Liver (tissue), 9 donors: ENCODE results near the gene BPIFB1. TPM values are rescaled to one million over a fixed set of nuclear protein-coding genes. Genes with fewer than 3 reads are reported as not detected.

Source experiments
- DNase-seq: peaks from one replicate; pipeline ENCODE4 v3.0.0-alpha.2; 2017; ENCODE audit warnings: low spot score
- H3K27ac ChIP-seq, 2 donors: one replicate each; pipeline ENCODE4 v1.7.0; 2013; ENCODE audit warnings: inconsistent platforms in 2 of 2, low read length in 2 of 2, control low read depth in 1 of 2, low read depth in 1 of 2, mild to moderate bottlenecking in 1 of 2
- H3K27me3 ChIP-seq, 4 donors: one replicate each; pipeline versions ENCODE4 v1.6.1 to v1.7.0; 2013; ENCODE audit warnings: low read length in 3 of 4, inconsistent platforms in 1 of 4, mild to moderate bottlenecking in 1 of 4, moderate library complexity in 1 of 4; ENCODE audit not compliant: control insufficient read depth in 4 of 4, insufficient read depth in 4 of 4
- H3K36me3 ChIP-seq, 4 donors: one replicate each; pipeline versions ENCODE4 v1.6.1 to v1.7.0; 2013; ENCODE audit warnings: low read length in 3 of 4, mild to moderate bottlenecking in 3 of 4, low read depth in 1 of 4, moderate library complexity in 1 of 4; ENCODE audit not compliant: control insufficient read depth in 4 of 4, insufficient read depth in 3 of 4
- H3K4me1 ChIP-seq, 4 donors: one replicate each; pipeline versions ENCODE4 v1.6.1 to v1.7.0; 2013; ENCODE audit warnings: low read length in 3 of 4, mild to moderate bottlenecking in 3 of 4, moderate library complexity in 1 of 4; ENCODE audit not compliant: control insufficient read depth in 4 of 4, insufficient read depth in 4 of 4
- H3K4me3 ChIP-seq, 3 donors: one replicate each; pipeline versions ENCODE4 v1.6.1 to v1.7.0; 2013; ENCODE audit warnings: low read length in 3 of 3, control low read depth in 1 of 3, low read depth in 1 of 3, mild to moderate bottlenecking in 1 of 3
- H3K9ac ChIP-seq, 2 donors: one replicate each; pipeline ENCODE4 v1.7.0; 2013; ENCODE audit warnings: low read length in 2 of 2, mild to moderate bottlenecking in 2 of 2, moderate library complexity in 2 of 2, control low read depth in 1 of 2, low read depth in 1 of 2
- H3K9me3 ChIP-seq, 4 donors: one replicate each; pipeline versions ENCODE4 v1.6.1 to v1.7.0; 2013; ENCODE audit warnings: low read length in 3 of 4; ENCODE audit not compliant: control insufficient read depth in 4 of 4
- EGR1 ChIP-seq, 2 donors: IDR thresholded peaks; 2 replicates each; pipeline ENCODE4 v1.6.1; 2016 to 2018; ENCODE audit warnings: antibody characterized with exemption in 2 of 2, low read depth in 2 of 2
- FOXA1 ChIP-seq: IDR thresholded peaks from 2 replicates; pipeline ENCODE4 v1.6.1; 2016; ENCODE audit warnings: antibody characterized with exemption
- FOXA2 ChIP-seq: IDR thresholded peaks from 2 replicates; pipeline ENCODE4 v1.6.1; 2016; ENCODE audit warnings: antibody characterized with exemption
- GABPA ChIP-seq, 2 donors: IDR thresholded peaks in 1 of 2; conservative IDR thresholded peaks in 1 of 2; 2 replicates each; pipeline ENCODE4 v1.6.1; 2016; ENCODE audit warnings: antibody characterized with exemption in 2 of 2, mild to moderate bottlenecking in 1 of 2, moderate library complexity in 1 of 2
- HNF4G ChIP-seq: IDR thresholded peaks from 2 replicates; pipeline ENCODE4 v1.6.1; 2016; ENCODE audit warnings: antibody characterized with exemption
- JUND ChIP-seq, 2 donors: IDR thresholded peaks; 2 replicates each; pipeline ENCODE4 v1.6.1; 2016; ENCODE audit warnings: antibody characterized with exemption in 2 of 2
- MAX ChIP-seq: IDR thresholded peaks from 2 replicates; pipeline ENCODE4 v1.6.1; 2016; ENCODE audit warnings: antibody characterized with exemption
- NR2F2 ChIP-seq: IDR thresholded peaks from 2 replicates; pipeline ENCODE4 v1.6.1; 2016; ENCODE audit warnings: antibody characterized with exemption
- RAD21 ChIP-seq, 2 donors: IDR thresholded peaks; 2 replicates each; pipeline ENCODE4 v1.6.1; 2016; ENCODE audit warnings: antibody characterized with exemption in 2 of 2, mild to moderate bottlenecking in 2 of 2
- RXRA ChIP-seq, 2 donors: IDR thresholded peaks; 2 replicates each; pipeline ENCODE4 v1.6.1; 2017 to 2018; ENCODE audit warnings: antibody characterized with exemption in 2 of 2, mild to moderate bottlenecking in 1 of 2
- TAF1 ChIP-seq: conservative IDR thresholded peaks from 2 replicates; pipeline ENCODE4 v1.6.1; 2016; ENCODE audit warnings: antibody characterized with exemption, mild to moderate bottlenecking
- YY1 ChIP-seq: IDR thresholded peaks from 2 replicates; pipeline ENCODE4 v1.6.1; 2016; ENCODE audit warnings: antibody characterized with exemption, mild to moderate bottlenecking
- WGBS: extraction: QIAGEN DNeasy Blood & Tissue Kit; methylation state at CpG from one replicate; pipeline ENCODE4 v1.1.7; 2013; 5-methylcytosine and 5-hydroxymethylcytosine counted together
- polyA plus RNA-seq, 2 donors: library from polyadenylated mRNA; stranded (reverse) in 1 of 2; unstranded in 1 of 2; fragments of 200-250 nt in 1 of 2; fragments of >200 nt in 1 of 2; fragmentation: Nextera tagmentation in 1 of 2; extraction: Ambion mirVana in 1 of 2; gene quantifications; one replicate each; pipeline versions ENCODE4 v1.2.1 to v1.2.3, GENCODE V29; 2013 to 2015
- total RNA-seq, 2 donors: library from RNA; depleted of rRNA; stranded (reverse); fragments of >200 nt; gene quantifications; one replicate each; pipeline ENCODE4 v1.2.3, GENCODE V29; 2014
- TF ChIP-seq, protein P1 (sequence below): IDR thresholded peaks from 2 replicates; pipeline ENCODE4 v1.6.1; 2016; ENCODE audit warnings: antibody characterized with exemption
- TF ChIP-seq, protein P2 (sequence below): IDR thresholded peaks from 2 replicates; pipeline ENCODE4 v1.6.1; 2016; ENCODE audit warnings: antibody characterized with exemption, mild to moderate bottlenecking
- TF ChIP-seq, protein P3 (sequence below): IDR thresholded peaks from 2 replicates; pipeline ENCODE4 v1.6.1; 2016; ENCODE audit warnings: antibody characterized with exemption
- TF ChIP-seq, protein P4 (sequence below): fragments of 150-350 bp; IDR thresholded peaks from 2 replicates; pipeline ENCODE4 v1.5.1; 2017; ENCODE audit warnings: improper control_type of control experiment, low read depth, low read length; ENCODE audit not compliant: missing input control
- donor health status: healthy.
- donor health status: healthy.
- donor health status: healthy.
- donor health status: healthy.
- donor health status: healthy.

The BPIFB1 gene
- total and polyA plus RNA-seq, 4 donors, result 0.08 to 0.13 TPM; not detected in 2

DNA sequence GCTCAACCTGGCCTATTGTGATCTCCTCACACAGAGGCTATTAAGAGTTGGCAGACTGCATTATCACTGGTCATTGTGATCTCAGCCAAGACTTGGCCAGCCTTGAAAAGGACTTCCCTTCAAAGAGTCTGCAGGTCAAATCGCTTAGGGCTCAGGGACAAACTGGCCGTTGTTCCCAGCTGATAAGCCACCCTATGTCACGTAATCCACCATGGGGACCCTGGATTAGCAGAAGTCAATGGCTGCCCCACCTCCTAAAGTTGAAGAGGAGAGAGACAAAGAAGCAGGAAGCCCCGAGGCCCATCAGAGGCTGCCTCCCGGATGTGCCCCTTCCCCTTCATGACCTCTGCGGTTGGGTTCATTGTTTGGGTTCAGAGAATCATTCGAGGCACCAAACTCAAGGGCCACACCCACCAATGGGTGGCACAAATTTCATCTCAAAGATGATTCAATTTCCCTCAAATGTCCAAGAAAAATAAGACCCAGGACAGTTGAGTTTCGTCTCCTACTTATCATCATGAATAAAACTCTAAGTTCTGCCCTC is 56.6 kb downstream of the BPIFB1 start:
- Histone ChIP-seq H3K4me1 (peaks cover 0 to 2% (median 0%) of the 10 kb centered on the region in 4 donors), H3K9ac (no peak overlapping the region), H3K4me3 (no peak overlapping the region), H3K27ac (no peak overlapping the region), H3K36me3 (no peaks in the 10 kb centered on the region), H3K27me3 (no peaks in the 10 kb centered on the region), H3K9me3 (no peaks in the 10 kb centered on the region)
- WGBS, result 73% methylated on average over 8 of the region's 8 CpGs
- DNase-seq, result no peak
- no peak for TF ChIP-seq FOXA1
- TF ChIP-seq JUND (IDR thresholded peaks at IDR 0.05), result no peak
- TF ChIP-seq, protein P1, sequence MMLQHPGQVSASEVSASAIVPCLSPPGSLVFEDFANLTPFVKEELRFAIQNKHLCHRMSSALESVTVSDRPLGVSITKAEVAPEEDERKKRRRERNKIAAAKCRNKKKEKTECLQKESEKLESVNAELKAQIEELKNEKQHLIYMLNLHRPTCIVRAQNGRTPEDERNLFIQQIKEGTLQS, result no peak
- no peak for TF ChIP-seq FOXA2
- TF ChIP-seq, protein P2, sequence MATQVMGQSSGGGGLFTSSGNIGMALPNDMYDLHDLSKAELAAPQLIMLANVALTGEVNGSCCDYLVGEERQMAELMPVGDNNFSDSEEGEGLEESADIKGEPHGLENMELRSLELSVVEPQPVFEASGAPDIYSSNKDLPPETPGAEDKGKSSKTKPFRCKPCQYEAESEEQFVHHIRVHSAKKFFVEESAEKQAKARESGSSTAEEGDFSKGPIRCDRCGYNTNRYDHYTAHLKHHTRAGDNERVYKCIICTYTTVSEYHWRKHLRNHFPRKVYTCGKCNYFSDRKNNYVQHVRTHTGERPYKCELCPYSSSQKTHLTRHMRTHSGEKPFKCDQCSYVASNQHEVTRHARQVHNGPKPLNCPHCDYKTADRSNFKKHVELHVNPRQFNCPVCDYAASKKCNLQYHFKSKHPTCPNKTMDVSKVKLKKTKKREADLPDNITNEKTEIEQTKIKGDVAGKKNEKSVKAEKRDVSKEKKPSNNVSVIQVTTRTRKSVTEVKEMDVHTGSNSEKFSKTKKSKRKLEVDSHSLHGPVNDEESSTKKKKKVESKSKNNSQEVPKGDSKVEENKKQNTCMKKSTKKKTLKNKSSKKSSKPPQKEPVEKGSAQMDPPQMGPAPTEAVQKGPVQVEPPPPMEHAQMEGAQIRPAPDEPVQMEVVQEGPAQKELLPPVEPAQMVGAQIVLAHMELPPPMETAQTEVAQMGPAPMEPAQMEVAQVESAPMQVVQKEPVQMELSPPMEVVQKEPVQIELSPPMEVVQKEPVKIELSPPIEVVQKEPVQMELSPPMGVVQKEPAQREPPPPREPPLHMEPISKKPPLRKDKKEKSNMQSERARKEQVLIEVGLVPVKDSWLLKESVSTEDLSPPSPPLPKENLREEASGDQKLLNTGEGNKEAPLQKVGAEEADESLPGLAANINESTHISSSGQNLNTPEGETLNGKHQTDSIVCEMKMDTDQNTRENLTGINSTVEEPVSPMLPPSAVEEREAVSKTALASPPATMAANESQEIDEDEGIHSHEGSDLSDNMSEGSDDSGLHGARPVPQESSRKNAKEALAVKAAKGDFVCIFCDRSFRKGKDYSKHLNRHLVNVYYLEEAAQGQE, result no peak
- TF ChIP-seq, protein P3, sequence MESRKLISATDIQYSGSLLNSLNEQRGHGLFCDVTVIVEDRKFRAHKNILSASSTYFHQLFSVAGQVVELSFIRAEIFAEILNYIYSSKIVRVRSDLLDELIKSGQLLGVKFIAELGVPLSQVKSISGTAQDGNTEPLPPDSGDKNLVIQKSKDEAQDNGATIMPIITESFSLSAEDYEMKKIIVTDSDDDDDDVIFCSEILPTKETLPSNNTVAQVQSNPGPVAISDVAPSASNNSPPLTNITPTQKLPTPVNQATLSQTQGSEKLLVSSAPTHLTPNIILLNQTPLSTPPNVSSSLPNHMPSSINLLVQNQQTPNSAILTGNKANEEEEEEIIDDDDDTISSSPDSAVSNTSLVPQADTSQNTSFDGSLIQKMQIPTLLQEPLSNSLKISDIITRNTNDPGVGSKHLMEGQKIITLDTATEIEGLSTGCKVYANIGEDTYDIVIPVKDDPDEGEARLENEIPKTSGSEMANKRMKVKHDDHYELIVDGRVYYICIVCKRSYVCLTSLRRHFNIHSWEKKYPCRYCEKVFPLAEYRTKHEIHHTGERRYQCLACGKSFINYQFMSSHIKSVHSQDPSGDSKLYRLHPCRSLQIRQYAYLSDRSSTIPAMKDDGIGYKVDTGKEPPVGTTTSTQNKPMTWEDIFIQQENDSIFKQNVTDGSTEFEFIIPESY, result no peak
- no peak for TF ChIP-seq HNF4G
- TF ChIP-seq EGR1 (IDR thresholded peaks at IDR 0.05; ENCODE audit: low read depth in 2 of 2), result no peak
- no peak for TF ChIP-seq TAF1
- no peak for TF ChIP-seq RAD21 (IDR thresholded peaks at IDR 0.05)
- TF ChIP-seq YY1, result no peak
- TF ChIP-seq, protein P4, sequence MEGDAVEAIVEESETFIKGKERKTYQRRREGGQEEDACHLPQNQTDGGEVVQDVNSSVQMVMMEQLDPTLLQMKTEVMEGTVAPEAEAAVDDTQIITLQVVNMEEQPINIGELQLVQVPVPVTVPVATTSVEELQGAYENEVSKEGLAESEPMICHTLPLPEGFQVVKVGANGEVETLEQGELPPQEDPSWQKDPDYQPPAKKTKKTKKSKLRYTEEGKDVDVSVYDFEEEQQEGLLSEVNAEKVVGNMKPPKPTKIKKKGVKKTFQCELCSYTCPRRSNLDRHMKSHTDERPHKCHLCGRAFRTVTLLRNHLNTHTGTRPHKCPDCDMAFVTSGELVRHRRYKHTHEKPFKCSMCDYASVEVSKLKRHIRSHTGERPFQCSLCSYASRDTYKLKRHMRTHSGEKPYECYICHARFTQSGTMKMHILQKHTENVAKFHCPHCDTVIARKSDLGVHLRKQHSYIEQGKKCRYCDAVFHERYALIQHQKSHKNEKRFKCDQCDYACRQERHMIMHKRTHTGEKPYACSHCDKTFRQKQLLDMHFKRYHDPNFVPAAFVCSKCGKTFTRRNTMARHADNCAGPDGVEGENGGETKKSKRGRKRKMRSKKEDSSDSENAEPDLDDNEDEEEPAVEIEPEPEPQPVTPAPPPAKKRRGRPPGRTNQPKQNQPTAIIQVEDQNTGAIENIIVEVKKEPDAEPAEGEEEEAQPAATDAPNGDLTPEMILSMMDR, result no peak
- no peak for TF ChIP-seq GABPA (IDR thresholded peaks at IDR 0.05 in 1 of 2, conservative IDR thresholded peaks at IDR 0.05 in 1 of 2)
- no peak for TF ChIP-seq RXRA (IDR thresholded peaks at IDR 0.05)

GRCh38 chr20:33343521-33343920 is 60.5 kb downstream of the BPIFB1 start:
- Histone ChIP-seq H3K4me1 (peaks cover 0 to 2% (median 0%) of the 10 kb centered on the region in 4 donors), H3K4me3 (no peak overlapping the region), H3K27ac (no peak overlapping the region), H3K36me3 (no peaks in the 10 kb centered on the region), H3K9me3 (no peaks in the 10 kb centered on the region), H3K9ac (no peak overlapping the region), H3K27me3 (no peaks in the 10 kb centered on the region)
- 98% methylated on average over 4 of the region's 4 CpGs for WGBS
- DNase-seq, result no peak
- no peak for TF ChIP-seq FOXA1
- no peak for TF ChIP-seq YY1
- TF ChIP-seq, protein P3, result no peak
- no peak for TF ChIP-seq JUND (IDR thresholded peaks at IDR 0.05)
- TF ChIP-seq MAX, result no peak
- TF ChIP-seq, protein P1, result no peak
- no peak for TF ChIP-seq NR2F2
- no peak for TF ChIP-seq EGR1 (IDR thresholded peaks at IDR 0.05; ENCODE audit: low read depth in 2 of 2)
- TF ChIP-seq, protein P2, result no peak
- no peak for TF ChIP-seq TAF1
